GM12892 (cell line): ENCODE results near the gene SMPX.

Experiments used
- POLR2A ChIP-seq: IDR thresholded peaks from 2 replicates; pipeline ENCODE4 v1.6.1; 2011; ENCODE audit warnings: low read depth, low read length, control low read depth
- TAF1 ChIP-seq: IDR thresholded peaks from 2 replicates; pipeline ENCODE4 v1.6.1; 2011; ENCODE audit warnings: low read depth, mild to moderate bottlenecking, control low read depth, low read length, borderline replicate concordance

DNA sequence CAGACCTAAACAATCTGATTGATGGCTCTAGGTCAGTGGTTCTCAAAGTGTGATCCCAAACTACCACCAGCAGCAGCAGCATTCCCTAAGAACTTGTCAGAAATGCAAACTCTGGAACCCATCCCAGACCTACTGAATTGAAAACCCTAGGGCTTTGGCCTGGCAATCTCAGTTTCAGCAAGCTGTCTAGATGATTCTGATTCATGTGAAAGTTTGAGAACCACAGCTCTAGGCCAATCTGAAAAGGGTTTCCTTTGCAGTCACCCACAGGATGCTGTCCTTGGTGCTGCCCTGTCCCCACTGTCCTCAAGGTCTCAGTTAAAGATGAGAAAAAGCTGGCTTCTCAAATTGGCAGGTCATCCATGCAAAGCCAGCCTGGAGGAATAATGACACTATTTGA lies 34.8 kb downstream of the SMPX start:
- no peak for TF ChIP-seq TAF1
- no peak for TF ChIP-seq POLR2A
